ENCODE data around the gene BEGAIN. TPM values are rescaled to one million over a fixed set of nuclear protein-coding genes. Genes with fewer than 3 reads are reported as not detected.

BEGAIN gene
- total RNA-seq, 3 donors from 2014 or later = 0.64 to 4.1 (median 2.0) TPM

GRCh38 chr14:100572543-100572942, 14.7 kb downstream of the BEGAIN start:
- intact Hi-C loops (cut with DNase I; ENCODE audit: low total_unique reads) = no loop called here
- no peak for TF ChIP-seq POLR2AphosphoS5 (IDR thresholded peaks at IDR 0.05)
- TF ChIP-seq POLR2A (IDR thresholded peaks at IDR 0.05) = no peak
- TF ChIP-seq CTCF (IDR thresholded peaks at IDR 0.05) = no peak
- H3K36me3 ChIP-seq = no peaks in the 10 kb centered on the region
- no peaks in the 10 kb centered on the region for H3K4me1 ChIP-seq
- no peak overlapping the region for H3K4me3 ChIP-seq
- H3K27me3 ChIP-seq = peaks cover 0 to 19% of the 10 kb centered on the region in 2 donors
- DNase-seq (ENCODE audit: low spot score in 2 of 2) = no peak
- H3K9me3 ChIP-seq = no peaks in the 10 kb centered on the region
- H3K27ac ChIP-seq = no peak overlapping the region

GRCh38 chr14:100571837-100572236, 15.4 kb downstream of the BEGAIN start:
- TF ChIP-seq POLR2A (IDR thresholded peaks at IDR 0.05) (no peak), POLR2AphosphoS5 (IDR thresholded peaks at IDR 0.05) (no peak), CTCF (IDR thresholded peaks at IDR 0.05) (no peak)
- Histone ChIP-seq H3K4me1 (peaks cover 0 to 3% of the 10 kb centered on the region in 2 donors), H3K9me3 (no peaks in the 10 kb centered on the region), H3K27me3 (peaks cover 0 to 24% of the 10 kb centered on the region in 2 donors), H3K4me3 (no peak overlapping the region), H3K36me3 (no peaks in the 10 kb centered on the region), H3K27ac (no peak overlapping the region)
- intact Hi-C loops (cut with DNase I; ENCODE audit: low total_unique reads) = no loop called here
- no peak for DNase-seq (ENCODE audit: low spot score in 2 of 2)

- Histone ChIP-seq H3K4me1 (peaks cover 0 to 5% of the 10 kb centered on the region in 2 donors), H3K9me3 (no peaks in the 10 kb centered on the region), H3K27me3 (peaks cover 0 to 26% of the 10 kb centered on the region in 2 donors), H3K36me3 (no peaks in the 10 kb centered on the region), H3K4me3 (no peak overlapping the region), H3K27ac (no peak overlapping the region)
- no peak for DNase-seq (ENCODE audit: low spot score in 2 of 2)
- TF ChIP-seq POLR2AphosphoS5 (IDR thresholded peaks at IDR 0.05) (no peak), POLR2A (IDR thresholded peaks at IDR 0.05) (no peak), CTCF (IDR thresholded peaks at IDR 0.05) (no peak)
- intact Hi-C loops (cut with DNase I; ENCODE audit: low total_unique reads) = no loop called here
Observed at GRCh38 chr14:100570726-100571454, 16.3 kb downstream of the BEGAIN start.

- intact Hi-C loops (cut with DNase I; ENCODE audit: low total_unique reads) = no loop called here
- Histone ChIP-seq H3K27me3 (peaks cover 0 to 26% of the 10 kb centered on the region in 2 donors), H3K36me3 (no peaks in the 10 kb centered on the region), H3K4me1 (peaks cover 0 to 5% of the 10 kb centered on the region in 2 donors), H3K4me3 (peak overlapping the region in 1 of 3 donors; percentile 87), H3K27ac (no peak overlapping the region), H3K9me3 (no peaks in the 10 kb centered on the region)
- no peak for TF ChIP-seq CTCF (IDR thresholded peaks at IDR 0.05)
- no peak for TF ChIP-seq POLR2A (IDR thresholded peaks at IDR 0.05)
- TF ChIP-seq POLR2AphosphoS5 (IDR thresholded peaks at IDR 0.05) = no peak
- no peak for DNase-seq (ENCODE audit: low spot score in 2 of 2)
Observed at GRCh38 chr14:100569734-100570286, 17.4 kb downstream of the BEGAIN start.

All from breast epithelium (tissue), 4 donors.